Ovary (tissue), 9 donors: ENCODE data around the gene NCAM1. TPM values are rescaled to one million over a fixed set of nuclear protein-coding genes. Genes with fewer than 3 reads are reported as not detected.

Experiments
- DNase-seq, 5 donors: peaks; one replicate each; pipeline ENCODE4 v3.0.0-alpha.2; 2019 to 2020
- H3K27ac ChIP-seq, 2 donors: fragments of 200-600 bp; one replicate each; pipeline versions ENCODE4 v1.5.1 to v1.8.0; 2019 to 2022
- H3K27me3 ChIP-seq: fragments of 200-600 bp; one replicate; pipeline ENCODE4 v1.8.0; 2022
- H3K36me3 ChIP-seq: fragments of 200-600 bp; sonication (generic); one replicate; pipeline ENCODE4 v1.5.1; 2019
- H3K4me1 ChIP-seq: one replicate; pipeline ENCODE4 v1.8.1; 2013; ENCODE audit warnings: mild to moderate bottlenecking, moderate library complexity; ENCODE audit not compliant: insufficient read depth
- H3K4me3 ChIP-seq: fragments of 200-600 bp; sonication (generic); one replicate; pipeline ENCODE4 v1.5.1; 2017
- H3K9me3 ChIP-seq, 2 donors: fragments of 200-600 bp in 1 of 2; sonication (generic) in 1 of 2; one replicate each; pipeline versions ENCODE4 v1.5.1 to v1.8.1; 2013 to 2019; ENCODE audit warnings: mild to moderate bottlenecking in 1 of 2, moderate library complexity in 1 of 2
- CTCF ChIP-seq, 3 donors: fragments of 450-650 bp in 2 of 3; fragments of 200-600 bp in 1 of 3; IDR thresholded peaks; one replicate each; pipeline versions ENCODE4 v1.5.1 to v1.8.0; 2016 to 2022; ENCODE audit warnings: antibody characterized with exemption in 3 of 3, mild to moderate bottlenecking in 1 of 3
- EP300 ChIP-seq: sonication (generic); formaldehyde crosslinking; IDR thresholded peaks from one replicate; pipeline ENCODE4 v1.6.1; 2017; ENCODE audit warnings: antibody characterized with exemption
- POLR2A ChIP-seq: fragments of 450-650 bp; IDR thresholded peaks from one replicate; pipeline ENCODE4 v1.6.1; 2017; ENCODE audit warnings: antibody characterized with exemption, mild to moderate bottlenecking, moderate library complexity
- WGBS, 3 donors: extraction: QIAGEN DNeasy Blood & Tissue Kit in 1 of 3; methylation state at CpG; one replicate each; pipeline versions ENCODE4 v1.1.5 to v1.1.7; 2013 to 2017; 5-methylcytosine and 5-hydroxymethylcytosine counted together
- intact Hi-C, 4 donors: fragments of 100-400 bp; cut with DNase I; formaldehyde crosslinking; loops; one replicate each; pipeline versions ENCODE4 v1.11.0 to v1.15.1; 2022 to 2023
- polyA plus RNA-seq, 2 donors: library from polyadenylated mRNA; stranded (reverse); fragments of 200-250 nt in 1 of 2; fragments of 350-450 nt in 1 of 2; fragmentation: Illumina TruSeq in 1 of 2; extraction: RNeasy Lipid Tissue Mini Kit (QIAGEN cat#74804) in 1 of 2; gene quantifications; one replicate each; pipeline ENCODE4 v1.2.3, GENCODE V29; 2013 to 2014
- total RNA-seq, 7 donors: library from RNA; depleted of rRNA in 2 of 7; stranded (reverse); fragments of >200 nt in 2 of 7; fragmentation: NEBNext Ultra II Directional in 3 of 7; extraction: Animal tissue kit (Norgen Biotek cat#: 25700) in 3 of 7; gene quantifications; one replicate each; pipeline versions ENCODE4 v1.1.0 to v1.2.4, GENCODE V29; 2016 to 2023
- donor health status: DM: no; HTN: no; CAD: no; lungs with moderate emphysema.
- donor health status: DM: no; HTN: no; CAD: no.
- donor health status: Bipolar disorder and iron deficiency.
- donor health status: DM: yes; HTN: yes; CAD: no.
- donor health status: DM: no; HTN: no; CAD: no.
- donor health status: DM: yes; HTN: yes; CAD: no.

NCAM1 gene
- total and polyA plus RNA-seq, 9 donors: 23.0 to 194 (median 106) TPM

- Histone ChIP-seq H3K36me3 (no peaks in the 10 kb centered on the region), H3K4me3 (no peak overlapping the region), H3K27me3 (no peaks in the 10 kb centered on the region), H3K4me1 (no peaks in the 10 kb centered on the region), H3K9me3 (no peaks in the 10 kb centered on the region), H3K27ac (no peak overlapping the region)
- DNase-seq: no peak
- intact Hi-C loops: no loop called here
- 96 to 97% (median 96%) methylated on average over 5 of the region's 5 CpGs for WGBS, 3 donors
- TF ChIP-seq CTCF (IDR thresholded peaks at IDR 0.05): no peak
- TF ChIP-seq EP300: no peak
- TF ChIP-seq POLR2A: no peak
Observed at GRCh38 chr11:113018913-113019312, 57.7 kb downstream of the NCAM1 start.

GRCh38 chr11:113019711-113020110 lies 58.5 kb downstream of the NCAM1 start:
- intact Hi-C loops: no loop called here
- no peak for TF ChIP-seq CTCF (IDR thresholded peaks at IDR 0.05)

GRCh38 chr11:113021111-113021510 lies 59.9 kb downstream of the NCAM1 start:
- no peak for DNase-seq
- Histone ChIP-seq H3K4me3 (no peak overlapping the region), H3K27me3 (no peaks in the 10 kb centered on the region), H3K4me1 (no peaks in the 10 kb centered on the region), H3K27ac (no peak overlapping the region), H3K9me3 (no peaks in the 10 kb centered on the region), H3K36me3 (no peaks in the 10 kb centered on the region)
- TF ChIP-seq POLR2A (no peak), EP300 (no peak)
- intact Hi-C loops: no loop called here
- 93 to 100% (median 96%) methylated on average over 1 of the region's 1 CpG for WGBS, 3 donors

More at GRCh38 chr11:113019711-113020110, 58.5 kb downstream of the NCAM1 start:
- no peaks in the 10 kb centered on the region for H3K4me1 ChIP-seq
- H3K27me3 ChIP-seq: no peaks in the 10 kb centered on the region
- H3K9me3 ChIP-seq: no peaks in the 10 kb centered on the region
- H3K4me3 ChIP-seq: no peak overlapping the region
- no peak for DNase-seq
- no peak overlapping the region for H3K27ac ChIP-seq
- 41 to 53% (median 51%) methylated on average over 4 of the region's 4 CpGs for WGBS, 3 donors
- no peaks in the 10 kb centered on the region for H3K36me3 ChIP-seq

- H3K36me3 ChIP-seq: no peaks in the 10 kb centered on the region
- H3K4me1 ChIP-seq: no peaks in the 10 kb centered on the region
- no peak overlapping the region for H3K4me3 ChIP-seq
- WGBS, 3 donors: 93 to 97% (median 94%) methylated on average over 2 of the region's 2 CpGs
- TF ChIP-seq POLR2A (no peak), CTCF (IDR thresholded peaks at IDR 0.05) (no peak), EP300 (no peak)
- H3K27me3 ChIP-seq: no peaks in the 10 kb centered on the region
- H3K27ac ChIP-seq: no peak overlapping the region
- intact Hi-C loops: no loop called here
- no peak for DNase-seq
- H3K9me3 ChIP-seq: no peaks in the 10 kb centered on the region
Observed at GRCh38 chr11:113022262-113022661, 61.0 kb downstream of the NCAM1 start.

- no peak for DNase-seq
- no peaks in the 10 kb centered on the region for H3K4me1 ChIP-seq
- no peaks in the 10 kb centered on the region for H3K27me3 ChIP-seq
- intact Hi-C loops: no loop called here
- H3K36me3 ChIP-seq: no peaks in the 10 kb centered on the region
- 27 to 52% (median 47%) methylated on average over 2 of the region's 2 CpGs for WGBS, 3 donors
- no peak overlapping the region for H3K4me3 ChIP-seq
- TF ChIP-seq CTCF (IDR thresholded peaks at IDR 0.05) (no peak), POLR2A (no peak), EP300 (no peak)
- H3K27ac ChIP-seq: no peak overlapping the region
- H3K9me3 ChIP-seq: no peaks in the 10 kb centered on the region
Observed at GRCh38 chr11:113023228-113023627, 62.0 kb downstream of the NCAM1 start.
